Globus pallidus (tissue), 1 donor: Measurements from ENCODE around the gene CDKN1C.

Experiments
- DNase-seq: peaks from one replicate; pipeline ENCODE4 v3.0.0-alpha.2; 2015; ENCODE audit warnings: low spot score

CDKN1C gene

DNA sequence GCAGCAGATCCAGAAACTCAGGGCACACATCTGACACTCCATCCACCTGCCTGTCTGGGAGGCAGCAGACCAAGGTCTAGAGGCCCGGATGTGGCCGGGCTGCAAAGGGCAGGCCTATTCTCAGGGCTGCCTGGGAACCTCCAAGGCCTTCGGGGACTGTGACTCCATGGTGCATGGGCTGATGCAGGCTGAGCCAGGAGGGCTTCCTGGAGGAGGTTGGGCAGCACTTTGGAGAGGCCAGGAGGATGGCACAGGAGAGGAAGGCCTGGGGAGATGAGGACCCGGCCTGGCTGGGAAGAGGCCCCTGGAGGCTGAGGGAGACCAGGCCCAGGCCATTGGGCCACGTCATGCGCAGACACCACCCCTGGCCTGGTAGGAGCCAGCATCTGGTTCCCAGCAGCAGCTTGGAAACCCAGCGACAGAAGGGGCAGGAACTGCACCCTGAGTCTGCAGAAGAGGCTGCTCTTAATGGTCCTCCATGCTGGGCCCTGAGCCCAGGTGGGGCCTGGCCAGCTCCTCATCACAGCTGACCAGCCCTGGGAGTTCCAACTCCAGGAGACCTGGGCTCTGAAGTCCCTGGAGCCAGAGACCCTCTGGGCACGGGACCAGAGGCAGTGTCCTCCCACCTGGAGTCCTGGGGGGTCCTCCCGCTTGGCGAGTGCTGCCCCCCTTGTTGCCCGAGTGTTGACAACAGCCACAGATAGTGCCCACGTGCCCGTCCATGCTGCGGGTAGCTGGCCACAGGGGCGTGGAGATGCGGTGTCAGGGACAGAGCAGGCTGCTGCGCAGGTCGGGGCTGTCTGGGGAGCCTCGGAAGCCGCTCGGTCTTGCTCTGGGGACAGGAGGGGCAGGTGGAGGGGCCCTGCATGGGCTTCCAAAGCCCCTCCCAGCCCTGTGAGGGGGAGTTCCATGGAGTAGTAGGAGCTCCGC, 38.1 kb upstream of the CDKN1C start:
- DNase-seq, result no peak

DNA sequence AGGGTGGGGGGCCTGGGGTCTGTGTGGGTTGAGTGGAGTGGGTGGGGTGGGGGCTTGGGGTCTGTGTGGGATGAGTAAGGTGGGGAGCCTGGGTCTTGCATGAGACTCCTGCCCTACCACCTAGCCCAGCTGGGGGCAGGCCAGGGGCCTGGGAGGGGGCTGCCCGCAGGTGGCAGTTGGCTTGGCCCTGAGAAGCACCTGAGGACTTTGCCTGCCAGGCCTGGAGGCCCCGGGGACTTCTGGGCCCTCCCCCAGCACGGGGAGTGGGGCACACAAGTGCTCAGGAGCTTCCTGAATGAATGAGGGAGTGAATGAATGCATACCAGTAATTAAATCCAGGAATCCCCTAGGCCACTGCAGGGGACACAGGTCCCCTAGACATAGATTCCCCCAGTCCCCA, 37.1 kb upstream of the CDKN1C start:
- DNase-seq, result no peak

DNA sequence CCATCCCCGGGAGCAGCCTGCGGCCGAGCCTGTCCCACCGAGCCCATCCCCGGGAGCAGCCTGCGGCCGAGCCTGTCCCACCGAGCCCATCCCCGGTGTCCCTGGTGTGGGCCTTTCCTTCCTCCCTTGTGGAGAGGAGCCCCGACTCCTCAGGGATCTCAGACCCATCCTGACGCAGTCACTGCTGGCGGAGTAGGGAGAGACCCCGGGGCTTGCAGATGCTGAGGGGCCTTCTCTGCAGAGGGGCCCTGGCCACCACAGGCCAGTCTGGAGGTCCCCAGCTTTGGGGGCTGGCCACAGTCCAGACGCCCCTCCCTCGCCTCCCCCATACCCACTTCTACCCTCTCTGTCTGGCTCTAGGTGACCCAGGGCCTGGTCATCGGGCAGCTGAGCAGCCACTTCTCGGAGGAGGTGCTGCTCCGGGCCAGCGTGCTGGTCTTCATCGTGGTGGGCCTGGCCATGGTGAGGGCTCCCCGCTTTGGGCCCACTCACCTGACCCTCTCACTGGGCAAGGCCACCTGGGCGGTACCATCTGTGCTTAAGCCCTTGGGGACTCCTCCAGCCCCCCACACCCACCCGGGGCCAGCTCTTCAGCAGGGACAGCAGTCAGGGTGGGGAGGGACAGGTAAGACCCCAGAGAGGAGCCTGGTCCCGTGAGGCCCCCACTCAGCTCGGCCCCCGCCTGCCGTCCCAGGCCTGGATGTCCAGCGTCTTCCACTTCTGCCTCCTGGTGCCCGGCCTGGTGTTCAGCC, 36.3 kb upstream of the CDKN1C start:
- no peak for DNase-seq

DNA sequence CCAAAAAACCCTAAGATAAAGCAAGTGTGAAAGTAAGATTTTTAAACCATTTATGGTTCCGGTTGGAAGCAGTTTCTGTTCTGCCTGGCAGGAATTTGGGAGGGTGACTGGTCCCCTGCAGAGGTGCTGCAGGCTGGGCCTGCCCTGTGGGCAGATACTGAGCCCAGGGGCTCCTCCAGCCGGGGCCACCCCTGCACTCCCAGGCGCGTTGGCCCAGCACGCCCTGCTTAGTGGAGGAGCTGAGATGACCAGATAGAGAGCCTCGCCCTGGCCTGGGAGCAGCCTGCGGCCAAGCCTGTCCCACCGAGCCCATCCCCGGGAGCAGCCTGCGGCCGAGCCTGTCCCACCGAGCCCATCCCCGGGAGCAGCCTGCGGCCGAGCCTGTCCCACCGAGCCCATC, 35.7 kb upstream of the CDKN1C start:
- DNase-seq, result no peak

DNA sequence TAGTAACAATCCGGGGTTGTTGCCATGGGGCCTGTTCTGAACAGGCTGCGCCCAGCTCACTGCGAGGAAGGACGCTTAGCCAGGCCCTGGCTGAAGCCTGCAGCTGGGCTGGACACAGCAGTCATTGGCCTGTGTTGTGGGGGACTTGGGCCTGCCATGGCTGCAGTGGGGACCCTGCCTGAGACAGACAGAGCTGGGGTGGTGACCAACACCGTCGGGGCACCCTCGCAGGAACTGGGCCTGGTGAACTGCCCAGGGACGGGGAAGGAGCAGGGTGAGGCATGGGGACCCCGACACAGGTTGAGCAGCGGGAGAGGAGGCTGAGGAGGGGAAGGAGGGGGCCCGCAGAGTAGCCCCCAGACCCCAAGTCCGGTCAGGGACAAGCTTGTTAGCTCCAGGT, 34.8 kb upstream of the CDKN1C start:
- DNase-seq, result no peak

DNA sequence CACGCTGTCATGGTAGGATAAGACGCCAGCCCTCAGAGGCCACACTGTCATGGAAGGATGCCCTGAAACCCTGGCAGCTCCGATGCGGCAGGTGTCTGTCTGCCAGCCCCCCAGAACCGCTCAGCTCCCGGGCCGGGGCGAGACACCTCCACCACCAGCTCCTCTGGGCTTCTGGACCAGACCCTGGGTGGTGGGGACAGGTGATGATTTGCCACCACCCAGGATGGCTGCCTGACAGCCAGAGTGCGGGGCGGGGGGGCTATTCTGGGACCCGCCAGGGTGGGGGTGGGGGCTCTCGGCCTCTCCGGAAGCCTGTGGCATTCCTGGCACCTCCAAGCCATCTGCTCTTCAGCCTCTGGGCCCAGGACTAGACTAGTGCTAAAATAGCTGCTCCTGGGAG, 34.3 kb upstream of the CDKN1C start:
- DNase-seq, result no peak

DNA sequence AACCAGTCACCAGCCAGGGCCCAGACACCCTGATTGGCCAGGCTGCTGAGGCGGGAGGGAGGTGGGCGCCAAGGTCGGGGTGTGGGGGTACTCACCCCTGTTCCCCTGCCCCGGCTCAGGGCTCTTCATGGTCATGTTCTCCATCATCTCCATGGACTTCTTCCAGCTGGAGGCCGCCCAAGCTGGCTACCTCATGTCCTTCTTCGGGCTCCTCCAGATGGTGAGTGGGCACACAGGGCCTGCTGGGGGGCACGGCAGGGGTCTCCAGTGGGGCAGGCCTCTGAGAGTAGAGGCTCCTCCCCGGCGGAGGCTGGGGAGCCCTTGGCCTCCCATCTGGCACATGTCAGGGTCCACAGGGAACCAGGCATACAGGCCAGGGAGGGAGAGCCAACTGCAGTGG, 33.6 kb upstream of the CDKN1C start:
- DNase-seq, result no peak

DNA sequence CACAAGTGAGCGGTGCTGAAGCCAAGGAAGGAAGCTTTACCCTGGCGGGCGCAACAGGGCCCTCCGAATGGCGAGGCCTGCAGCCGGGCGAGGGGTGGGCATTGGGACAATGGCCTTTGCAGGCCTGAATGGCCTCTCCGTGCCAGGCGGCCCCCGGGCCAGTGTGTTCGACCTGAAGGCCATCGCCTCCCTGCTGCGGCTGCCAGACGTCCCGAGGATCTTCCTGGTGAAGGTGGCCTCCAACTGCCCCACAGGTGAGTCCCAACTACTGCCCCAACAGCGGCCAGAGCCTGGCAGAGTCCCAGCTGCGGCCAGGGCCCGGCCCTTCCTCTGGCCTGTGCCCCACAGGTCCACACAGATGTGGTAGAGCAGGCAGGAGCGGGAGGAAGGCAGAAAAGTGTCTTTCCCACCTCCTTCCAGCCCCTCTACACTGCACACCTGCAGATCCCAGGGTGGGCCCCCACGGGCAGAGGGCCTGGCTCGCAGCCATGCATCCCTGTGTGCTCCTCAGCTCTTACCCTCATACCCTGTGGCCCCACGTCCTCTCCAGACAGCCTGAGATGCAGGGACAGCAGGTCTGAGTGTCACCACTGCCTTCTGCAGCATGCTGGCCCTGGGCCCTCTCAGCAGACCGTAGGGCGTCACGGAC, 32.4 kb upstream of the CDKN1C start:
- DNase-seq, result no peak

DNA sequence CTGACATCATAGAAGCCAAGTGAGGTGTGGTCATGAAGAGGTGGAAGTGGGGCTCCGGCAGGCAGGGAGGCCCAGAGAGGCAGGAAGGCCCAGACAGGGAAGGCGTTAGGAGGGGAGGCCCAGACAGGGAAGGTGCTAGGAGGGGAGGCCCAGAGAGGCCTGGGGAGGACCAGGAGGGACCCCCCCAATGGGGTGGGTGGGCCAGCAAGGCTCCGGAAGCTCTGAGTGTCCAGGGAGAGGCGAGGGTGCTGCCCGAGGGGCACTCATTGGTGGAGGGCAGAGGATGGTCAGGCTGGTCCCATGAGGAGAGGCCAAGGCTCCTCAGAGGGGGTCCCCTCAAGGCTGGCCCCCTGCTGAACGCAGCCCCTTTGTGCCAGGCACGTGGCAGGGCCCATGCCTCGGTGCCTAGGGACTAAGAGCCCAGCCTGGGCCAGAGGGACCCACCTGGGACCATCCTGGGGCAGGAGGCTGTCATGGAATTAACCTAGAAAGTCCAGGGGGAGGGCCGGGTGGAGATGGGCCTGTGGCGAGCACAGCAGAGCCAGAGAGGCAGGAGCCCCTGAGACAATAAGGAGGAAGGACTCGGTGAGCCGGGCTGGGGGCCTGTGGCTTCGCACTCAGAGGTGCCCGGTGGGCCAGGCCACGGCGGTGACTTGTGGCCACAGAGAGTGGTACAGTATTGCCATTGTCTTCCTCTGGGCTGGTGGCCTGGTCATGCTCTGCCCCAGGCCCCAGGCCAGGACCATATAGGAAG, 31.5 kb upstream of the CDKN1C start:
- no peak for DNase-seq

DNA sequence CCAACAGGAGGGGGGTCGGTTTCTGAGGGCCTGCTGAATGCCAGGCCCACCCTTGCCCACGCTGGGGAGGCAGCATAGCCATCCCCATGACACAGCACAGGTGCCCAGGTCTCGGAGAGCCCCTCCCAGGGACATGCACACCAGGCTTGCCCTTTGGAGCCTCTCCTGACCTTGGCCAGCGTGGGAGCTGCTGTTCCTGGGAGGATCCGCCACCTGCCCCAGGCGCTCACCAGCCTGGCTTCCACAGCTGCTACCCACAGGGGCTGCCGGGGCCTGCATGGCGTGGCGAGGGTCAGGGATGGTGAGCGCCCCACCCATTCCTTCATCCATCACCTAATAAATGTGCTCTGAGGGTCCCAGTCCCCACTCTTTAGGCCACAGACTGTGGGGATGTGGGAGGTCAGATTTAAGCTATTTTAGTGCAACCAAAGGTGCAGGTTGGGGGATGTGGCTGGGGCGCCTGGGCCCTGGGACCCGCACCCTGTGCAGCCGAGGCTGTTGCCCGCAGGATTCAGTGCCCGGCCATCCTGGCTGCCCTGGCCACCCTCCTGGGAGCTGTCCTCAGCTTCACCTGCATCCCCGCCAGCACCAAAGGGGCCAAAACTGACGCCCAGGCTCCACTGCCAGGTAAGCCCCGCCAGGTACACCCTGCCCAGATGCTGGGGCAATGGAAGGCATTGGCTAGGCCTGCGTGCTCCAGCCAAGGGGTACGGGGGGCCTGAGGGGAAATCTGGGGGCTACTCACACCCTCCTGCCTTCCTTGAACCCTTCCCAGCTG, 30.7 kb upstream of the CDKN1C start:
- no peak for DNase-seq

DNA sequence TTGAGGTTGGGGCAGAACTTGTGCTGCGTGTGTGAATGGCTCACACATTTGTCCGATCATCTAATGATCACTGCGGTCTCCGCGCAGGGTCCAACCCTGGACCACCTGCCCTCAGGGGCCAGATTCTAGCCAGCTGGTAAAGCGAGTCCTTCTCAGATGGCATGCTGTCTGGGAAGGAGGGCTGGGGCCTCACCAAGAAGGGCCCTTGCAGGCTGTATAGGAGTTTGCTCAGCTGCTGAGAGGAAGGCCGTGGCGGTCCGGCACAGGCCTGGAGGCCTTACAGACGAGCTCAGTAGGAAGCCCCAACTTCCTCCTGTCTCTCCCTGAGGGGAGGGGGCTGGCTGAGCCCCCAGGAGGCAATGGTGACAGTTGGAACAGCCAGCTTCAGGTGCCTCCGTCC, 29.9 kb upstream of the CDKN1C start:
- DNase-seq, result no peak

DNA sequence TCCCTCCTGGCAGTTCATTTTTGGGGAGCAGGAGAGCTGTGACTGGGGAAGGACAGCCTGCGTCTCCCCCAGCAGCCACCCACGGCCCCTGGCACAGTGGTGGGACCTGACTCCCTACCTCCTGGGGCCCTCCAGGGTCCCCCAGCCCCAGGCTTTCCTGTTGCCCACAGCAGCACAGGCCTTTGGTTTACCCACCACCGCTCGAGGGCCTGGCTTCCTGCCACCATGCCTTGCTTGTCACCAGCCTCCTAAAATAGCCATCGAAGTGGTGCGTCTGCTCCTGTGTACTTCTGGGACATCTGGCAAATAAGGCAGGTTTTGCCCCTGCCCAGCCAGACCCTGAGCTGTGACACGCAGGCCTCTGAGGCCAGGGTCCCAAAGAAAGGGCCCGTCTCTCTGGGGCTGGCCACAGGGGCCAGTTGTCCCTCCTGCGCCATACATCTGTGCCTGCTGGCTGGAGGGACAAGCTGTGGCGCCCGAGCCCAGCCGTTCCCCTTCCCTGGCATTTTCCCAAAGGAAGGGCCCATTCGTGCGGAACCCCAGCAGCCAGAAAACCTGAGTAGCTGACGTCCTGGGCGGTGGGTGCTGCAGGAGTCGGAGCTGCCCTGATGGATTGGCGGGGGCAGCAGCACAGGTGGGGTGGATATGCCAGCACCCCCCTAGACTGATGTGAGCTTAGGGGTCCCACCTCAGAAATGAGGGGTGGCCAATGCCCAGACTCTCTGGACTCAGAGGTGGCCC, 29.1 kb upstream of the CDKN1C start:
- DNase-seq, result no peak

DNA sequence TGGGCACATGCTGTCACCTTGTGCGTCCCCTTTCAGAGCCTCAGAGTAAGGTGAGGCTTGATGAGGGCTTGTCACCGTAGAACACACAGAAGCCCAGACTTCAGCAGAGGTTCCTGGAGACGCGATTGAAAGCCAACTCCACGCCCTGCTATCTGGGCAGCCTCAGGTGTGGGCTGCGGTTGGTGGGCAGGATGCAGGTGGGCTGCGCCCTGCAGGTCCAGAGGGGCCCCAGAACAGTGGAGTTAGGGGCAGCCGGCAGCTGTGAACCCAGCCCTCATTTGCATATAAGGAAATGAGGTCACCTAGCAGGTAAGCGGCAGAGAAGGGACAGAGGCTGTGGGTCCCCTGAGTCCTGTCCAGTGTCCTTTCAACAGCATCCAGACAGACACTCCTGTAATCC, 28.2 kb upstream of the CDKN1C start:
- DNase-seq, result no peak

DNA sequence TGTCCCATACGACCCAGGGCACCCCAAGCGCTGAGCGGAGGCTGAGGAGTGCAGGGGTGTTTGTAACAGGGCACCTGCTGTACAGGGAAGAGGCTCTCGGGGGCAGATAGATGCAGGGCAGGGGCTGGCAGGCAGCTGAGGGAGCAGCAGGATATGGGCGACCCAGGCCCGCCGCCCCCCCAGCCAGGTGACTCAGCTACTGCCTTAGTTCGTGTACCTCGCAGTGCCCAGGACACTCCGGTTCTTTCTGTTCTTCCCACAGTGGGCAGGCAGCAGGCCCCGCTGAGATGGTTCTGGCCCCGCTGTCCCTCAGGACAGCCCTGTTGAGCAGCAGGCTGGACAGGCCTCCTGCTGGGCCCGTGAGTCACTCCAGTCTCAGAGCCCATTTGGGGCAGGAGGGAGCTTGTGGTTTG, 27.4 kb upstream of the CDKN1C start:
- no peak for DNase-seq

DNA sequence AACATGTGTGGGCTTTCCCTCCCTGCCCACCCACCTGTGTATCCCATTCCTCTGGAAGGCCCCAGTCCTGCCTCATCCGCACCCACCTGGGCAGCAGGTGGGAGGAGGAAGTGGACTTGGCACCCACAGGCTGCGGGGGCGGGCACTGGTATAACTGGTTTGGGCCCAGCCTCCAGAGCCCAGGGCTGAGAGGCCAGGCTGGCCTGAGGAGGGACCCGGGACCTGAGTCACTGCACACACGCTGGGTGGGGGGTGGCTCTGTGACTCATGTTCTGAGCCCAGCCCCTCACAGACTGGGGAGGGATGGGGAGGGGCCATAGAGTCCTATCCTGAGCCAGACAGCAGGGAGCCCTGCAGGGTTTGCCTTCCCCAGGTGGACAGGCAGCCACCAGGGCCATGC, 26.9 kb upstream of the CDKN1C start:
- no peak for DNase-seq

DNA sequence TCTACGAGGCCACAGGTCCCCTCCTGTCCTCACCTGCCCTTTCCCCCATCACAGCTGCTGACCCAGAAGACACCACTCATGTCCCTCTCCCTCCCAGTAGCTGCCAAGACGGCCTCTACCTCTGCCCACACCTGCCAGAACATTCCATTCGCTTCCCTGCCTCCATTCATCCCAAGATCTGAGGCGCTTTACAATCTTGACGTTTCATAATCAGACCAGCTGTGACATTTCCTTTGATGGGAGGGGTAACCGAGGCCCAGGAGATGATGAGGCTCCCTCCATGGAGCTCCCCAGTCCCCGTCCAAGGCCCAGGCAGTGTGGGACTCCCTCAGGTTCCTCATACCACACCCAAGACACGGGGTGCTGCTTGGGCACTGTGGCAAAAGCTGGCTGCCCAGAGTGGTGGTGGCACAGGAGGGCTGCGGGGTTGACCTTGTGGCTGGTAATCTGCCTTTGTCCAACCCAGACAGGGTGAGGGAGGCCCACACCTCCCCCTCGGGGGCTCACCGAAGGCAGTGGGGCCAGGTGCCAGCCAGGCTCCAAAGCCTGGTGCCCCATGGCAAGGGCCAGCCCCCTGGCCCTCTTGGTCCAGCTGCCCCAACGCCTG, 26.3 kb upstream of the CDKN1C start:
- no peak for DNase-seq

DNA sequence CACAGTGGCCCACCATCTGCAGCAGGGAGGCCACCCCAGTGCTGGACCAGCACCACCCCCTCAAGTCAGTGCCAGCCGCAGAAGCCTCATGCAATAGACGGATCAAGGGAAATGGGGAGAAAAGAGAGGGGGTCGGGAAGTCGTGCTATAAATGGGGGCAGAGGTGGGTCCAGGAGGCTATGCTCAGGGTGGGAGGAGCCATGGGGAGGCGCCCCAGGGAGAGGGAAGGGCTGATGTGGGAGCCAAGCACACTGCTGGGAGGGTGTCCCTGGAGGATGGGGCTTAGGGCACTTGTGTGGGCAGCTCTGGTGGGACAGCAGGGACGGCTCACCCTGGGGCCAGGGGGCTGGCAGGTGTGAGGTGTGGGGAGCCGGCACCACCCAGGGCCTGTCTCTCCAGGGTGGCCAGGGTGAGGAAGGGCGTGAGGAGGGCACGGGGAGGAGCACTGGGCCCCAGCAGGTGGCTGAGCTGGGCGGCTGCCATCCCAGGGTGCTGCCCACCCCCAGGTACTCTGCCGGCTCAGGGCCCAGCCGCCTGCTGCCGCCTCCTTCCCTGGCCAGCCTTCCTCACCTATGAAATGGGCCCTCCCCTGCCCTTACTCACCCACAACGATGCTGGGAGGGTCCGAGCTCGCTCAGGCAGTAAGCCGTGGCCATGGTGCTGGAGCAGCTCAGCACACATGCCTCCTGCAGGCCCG, 25.7 kb upstream of the CDKN1C start:
- DNase-seq, result no peak

DNA sequence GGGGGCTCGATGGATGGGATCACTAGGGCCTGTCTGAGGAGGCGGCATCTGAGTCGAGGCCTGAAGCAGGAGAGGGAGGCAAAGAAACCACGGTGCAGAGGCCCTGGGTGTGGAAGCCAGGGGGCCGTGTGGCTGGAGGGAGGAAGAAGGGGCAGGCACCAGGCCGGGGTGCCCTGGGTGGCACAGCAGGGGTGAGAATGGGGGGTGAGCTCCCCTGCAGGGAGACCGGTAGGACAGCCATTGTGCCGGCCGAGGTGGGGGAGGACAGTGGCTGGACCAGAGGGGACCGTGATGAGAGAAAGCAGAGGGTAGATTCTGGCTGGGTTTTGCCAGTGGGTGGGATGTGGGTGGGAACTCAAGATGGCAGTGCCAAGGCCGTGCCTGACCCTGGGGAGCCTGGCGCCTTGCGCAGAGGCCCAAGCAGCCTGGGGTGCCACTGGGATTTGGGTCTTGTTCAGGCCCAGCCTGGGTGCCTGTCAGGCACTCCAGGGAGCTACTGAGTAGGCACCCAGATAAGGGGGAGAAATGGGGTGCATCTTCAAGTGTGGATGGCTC, 24.9 kb upstream of the CDKN1C start:
- no peak for DNase-seq
